Measurements from ENCODE around the gene PHLDA1. TPM values are rescaled to one million over a fixed set of nuclear protein-coding genes. Genes with fewer than 3 reads are reported as not detected.

PHLDA1 gene
- total and polyA plus RNA-seq, 10 donors, result 2.2 to 44.4 (median 20.6) TPM

DNA sequence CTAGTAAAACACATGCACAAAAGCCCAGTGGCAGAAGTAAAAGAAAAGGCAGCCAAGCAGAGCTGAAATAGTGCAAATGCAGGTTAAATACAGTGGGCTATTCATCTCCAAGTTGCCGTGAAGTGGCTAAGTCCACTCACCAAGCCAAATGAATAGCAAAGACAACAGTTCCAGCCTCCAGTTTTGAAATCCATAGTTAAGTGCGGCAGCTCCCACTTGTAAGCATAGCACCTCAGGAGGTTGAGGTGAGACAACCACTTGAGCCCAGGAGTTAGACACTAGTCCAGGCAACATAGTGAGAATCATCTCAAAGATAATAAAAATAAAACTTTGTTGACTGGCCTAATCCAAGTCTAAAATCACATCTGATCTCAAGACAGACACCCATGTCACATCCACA is 9.8 kb upstream of the PHLDA1 start:
- Histone ChIP-seq H3K27ac (no peak overlapping the region), H3K27me3 (replicated peaks in 1 of 7) (no peaks in the 10 kb centered on the region), H3K9me3 (no peaks in the 10 kb centered on the region), H3K4me3 (no peak overlapping the region), H3K4me1 (peaks cover 0 to 19% (median 10%) of the 10 kb centered on the region in 6 donors), H3K36me3 (peaks cover 0 to 21% (median 0%) of the 10 kb centered on the region in 6 donors)
- intact Hi-C loops (cut with DNase I; ENCODE audit: low total_unique reads), result no loop called here
- WGBS, 5 donors, result 94 to 100% (median 97%) methylated on average over 2 of the region's 2 CpGs
- DNase-seq, result no peak
- no peak for TF ChIP-seq POLR2A (IDR thresholded peaks at IDR 0.05)
- TF ChIP-seq CTCF (IDR thresholded peaks at IDR 0.05 in 8 of 11, conservative IDR thresholded peaks at IDR 0.05 in 3 of 11), result no peak
- no peak for TF ChIP-seq POLR2AphosphoS5 (IDR thresholded peaks at IDR 0.05)

DNA sequence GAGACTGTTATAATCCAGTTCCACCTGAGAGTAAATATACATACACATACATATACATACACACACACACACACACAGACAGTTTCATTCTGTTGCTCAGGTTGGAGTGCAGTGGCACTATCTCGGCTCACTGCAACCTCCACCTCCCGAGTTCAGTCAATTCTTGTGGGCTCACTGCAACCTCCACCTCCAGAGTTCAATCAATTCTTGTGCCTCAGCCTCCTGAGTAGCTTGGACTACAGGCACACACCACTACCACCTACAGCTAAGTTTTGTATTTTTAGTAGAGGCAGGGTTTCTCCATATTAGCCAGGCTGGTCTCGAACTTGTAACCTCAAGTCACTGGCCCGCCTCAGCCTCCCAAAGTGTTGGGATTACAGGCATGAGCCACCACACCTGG is 8.9 kb upstream of the PHLDA1 start:
- TF ChIP-seq POLR2A (IDR thresholded peaks at IDR 0.05), result no peak
- no peak for TF ChIP-seq POLR2AphosphoS5 (IDR thresholded peaks at IDR 0.05)
- no peak for TF ChIP-seq CTCF (IDR thresholded peaks at IDR 0.05 in 8 of 11, conservative IDR thresholded peaks at IDR 0.05 in 3 of 11)
- DNase-seq, result no peak
- no peak overlapping the region for H3K27ac ChIP-seq
- no peaks in the 10 kb centered on the region for H3K9me3 ChIP-seq
- no peaks in the 10 kb centered on the region for H3K27me3 ChIP-seq (replicated peaks in 1 of 7)
- peaks cover 0 to 19% (median 0%) of the 10 kb centered on the region in 6 donors for H3K36me3 ChIP-seq
- peaks cover 0 to 19% (median 10%) of the 10 kb centered on the region in 6 donors for H3K4me1 ChIP-seq
- H3K4me3 ChIP-seq, result no peak overlapping the region
- intact Hi-C loops (cut with DNase I; ENCODE audit: low total_unique reads), result no loop called here
- 83 to 95% (median 86%) methylated on average over 4 of the region's 4 CpGs for WGBS, 5 donors

DNA sequence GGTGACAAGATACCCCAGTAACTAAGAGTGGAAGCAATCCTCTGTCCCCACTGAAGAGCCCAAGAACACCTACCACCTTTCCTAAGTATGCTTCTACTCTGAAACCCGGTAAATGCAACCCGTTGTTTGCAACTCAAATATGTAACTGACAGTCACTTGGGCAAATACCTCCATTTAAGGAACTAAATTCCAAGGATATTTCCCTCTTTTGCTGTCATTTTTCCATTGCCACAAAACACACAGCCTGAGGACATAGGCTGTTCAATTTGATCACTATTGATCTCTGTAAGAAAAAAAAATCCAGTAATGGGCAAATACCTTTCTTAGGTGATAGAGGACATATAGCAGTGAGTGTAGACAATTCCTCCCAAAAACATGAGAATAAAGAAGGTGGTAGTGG is 6.6 kb upstream of the PHLDA1 start:
- Histone ChIP-seq H3K4me3 (no peak overlapping the region), H3K36me3 (no peaks in the 10 kb centered on the region), H3K27ac (peak overlapping the region in 1 of 8 donors; percentile 5), H3K27me3 (replicated peaks in 1 of 7) (no peaks in the 10 kb centered on the region), H3K9me3 (no peaks in the 10 kb centered on the region), H3K4me1 (peaks cover 0 to 31% (median 11%) of the 10 kb centered on the region in 6 donors)
- TF ChIP-seq POLR2A (IDR thresholded peaks at IDR 0.05) (no peak), CTCF (IDR thresholded peaks at IDR 0.05 in 8 of 11, conservative IDR thresholded peaks at IDR 0.05 in 3 of 11) (no peak), POLR2AphosphoS5 (IDR thresholded peaks at IDR 0.05) (no peak)
- DNase-seq, result no peak
- 39 to 61% (median 54%) methylated on average over 2 of the region's 2 CpGs for WGBS, 5 donors
- intact Hi-C loops (cut with DNase I; ENCODE audit: low total_unique reads), result no loop called here

DNA sequence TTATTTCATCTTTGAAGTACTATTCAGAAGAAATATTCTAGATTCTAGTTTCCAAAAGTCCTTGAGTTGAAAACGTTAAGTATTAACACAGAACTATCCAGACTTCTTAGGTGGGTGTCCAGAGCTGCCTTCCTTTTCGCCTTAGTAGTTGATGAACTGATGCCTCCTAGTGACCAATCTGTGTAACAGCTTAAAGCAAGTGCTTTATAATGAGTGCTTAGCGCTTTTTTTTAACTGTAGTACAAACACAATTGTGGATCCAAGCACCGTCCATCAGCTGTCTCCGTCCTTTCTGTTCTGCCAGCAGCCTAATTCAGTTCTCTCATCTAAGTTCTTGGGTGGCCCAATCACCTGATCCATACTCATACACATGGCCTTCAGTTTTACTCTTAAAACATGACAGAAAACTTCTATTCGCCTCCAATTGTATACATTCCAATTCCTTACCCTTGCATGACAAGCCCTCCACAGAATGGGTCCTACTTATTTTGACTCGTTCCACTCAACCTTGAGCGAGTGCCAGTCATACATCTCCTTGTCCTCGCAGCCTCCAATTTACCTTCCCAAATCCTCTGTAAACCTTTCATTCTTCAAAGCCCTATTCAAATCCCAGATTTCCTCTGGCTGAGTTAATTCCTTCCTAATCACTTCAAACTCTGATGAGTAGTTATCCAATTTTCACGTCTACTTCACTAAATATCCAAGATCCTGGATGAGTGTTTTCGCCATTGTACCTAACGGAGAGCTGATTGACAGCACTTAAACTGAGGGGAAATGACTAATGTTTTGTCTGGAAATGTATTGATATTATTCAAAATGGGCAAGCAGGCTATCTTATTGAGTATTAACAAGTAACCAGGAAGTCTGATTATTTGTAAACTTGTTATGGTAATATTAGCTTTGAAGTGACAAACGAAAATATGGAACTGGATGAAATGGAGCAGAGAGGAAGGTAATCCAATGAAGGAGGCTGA is 5.8 kb upstream of the PHLDA1 start:
- intact Hi-C loops (cut with DNase I; ENCODE audit: low total_unique reads), result no loop called here

More for the DNA sequence above, 5.8 kb upstream of the PHLDA1 start:
- peak; percentile 60 to 86 (median 78) for TF ChIP-seq CTCF (IDR thresholded peaks at IDR 0.05 in 8 of 11, conservative IDR thresholded peaks at IDR 0.05 in 3 of 11)
- no peak for TF ChIP-seq POLR2AphosphoS5 (IDR thresholded peaks at IDR 0.05)
- no peak for DNase-seq
- Histone ChIP-seq H3K27ac (peak overlapping the region in 1 of 8 donors; percentile 5), H3K4me1 (peaks cover 3 to 39% (median 18%) of the 10 kb centered on the region in 6 donors), H3K4me3 (no peak overlapping the region), H3K27me3 (replicated peaks in 1 of 7) (no peaks in the 10 kb centered on the region), H3K36me3 (no peaks in the 10 kb centered on the region), H3K9me3 (no peaks in the 10 kb centered on the region)
- WGBS, 5 donors, result 24 to 31% (median 25%) methylated on average over 13 of the region's 13 CpGs
